ENCODE measurements around the gene ANLN.

- TF ChIP-seq, protein P1, sequence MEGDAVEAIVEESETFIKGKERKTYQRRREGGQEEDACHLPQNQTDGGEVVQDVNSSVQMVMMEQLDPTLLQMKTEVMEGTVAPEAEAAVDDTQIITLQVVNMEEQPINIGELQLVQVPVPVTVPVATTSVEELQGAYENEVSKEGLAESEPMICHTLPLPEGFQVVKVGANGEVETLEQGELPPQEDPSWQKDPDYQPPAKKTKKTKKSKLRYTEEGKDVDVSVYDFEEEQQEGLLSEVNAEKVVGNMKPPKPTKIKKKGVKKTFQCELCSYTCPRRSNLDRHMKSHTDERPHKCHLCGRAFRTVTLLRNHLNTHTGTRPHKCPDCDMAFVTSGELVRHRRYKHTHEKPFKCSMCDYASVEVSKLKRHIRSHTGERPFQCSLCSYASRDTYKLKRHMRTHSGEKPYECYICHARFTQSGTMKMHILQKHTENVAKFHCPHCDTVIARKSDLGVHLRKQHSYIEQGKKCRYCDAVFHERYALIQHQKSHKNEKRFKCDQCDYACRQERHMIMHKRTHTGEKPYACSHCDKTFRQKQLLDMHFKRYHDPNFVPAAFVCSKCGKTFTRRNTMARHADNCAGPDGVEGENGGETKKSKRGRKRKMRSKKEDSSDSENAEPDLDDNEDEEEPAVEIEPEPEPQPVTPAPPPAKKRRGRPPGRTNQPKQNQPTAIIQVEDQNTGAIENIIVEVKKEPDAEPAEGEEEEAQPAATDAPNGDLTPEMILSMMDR (IDR thresholded peaks at IDR 0.05; ENCODE audit: extremely low read depth in 1 of 2, insufficient read depth in 1 of 2, low read depth in 1 of 2, low read length in 2 of 2): no peak
- no peak for TF ChIP-seq POLR2AphosphoS5 (IDR thresholded peaks at IDR 0.05; ENCODE audit: insufficient read depth, low read depth, low read length)
Measured at GRCh38 chr7:36430881-36431280, 41.2 kb downstream of the ANLN start.

Measured in endothelial cell of umbilical vein (primary cell).